IMR-90 (cell line): ENCODE measurements around the gene PIGC. TPM values are rescaled to one million over a fixed set of nuclear protein-coding genes. Genes with fewer than 3 reads are reported as not detected.
"Not testable (repeated sequence)": the region's sequence is repeated elsewhere in the genome, so short reads cannot be mapped to it uniquely, and the experiment has no call there.

Experiments
- ATAC-seq: fragments of 200-7000 bp; cut with Tn5 transposase; 2 replicates; pipeline ENCODE4 v1.9.1; 2020; ENCODE audit warnings: low read depth, mild to moderate bottlenecking, moderate library complexity
- BruUV-seq: library from RNA; stranded (reverse); fragments of 400-500 nt; replicated peaks from 2 replicates; lab custom pipeline; 2021; lab: Mats Ljungman, UMichigan
- CTCF ChIA-PET: fragments of 300-600 bp; formaldehyde crosslinking; extraction: SDS; loops from one replicate; lab custom pipeline; 2021; ENCODE audit warnings: antibody characterized with exemption; lab: Yijun Ruan, JAX
- POLR2A ChIA-PET: fragments of 300-600 bp; sonication (Branson Sonifier 250); formaldehyde crosslinking; loops from one replicate; lab custom pipeline; 2022; ENCODE audit warnings: antibody characterized with exemption; ENCODE audit not compliant: unreplicated experiment; lab: Charles Lee
- DNase-seq: peaks from one replicate; pipeline ENCODE4 v3.0.0; 2013
- H2AFZ ChIP-seq: replicated peaks from 2 replicates; pipeline ENCODE3; 2013; ENCODE audit warnings: low read length, mild to moderate bottlenecking; ENCODE audit not compliant: poor library complexity
- H2AK5ac ChIP-seq: 2 replicates; pipeline ENCODE4 v1.6.1; 2013; ENCODE audit warnings: low read depth, low read length, inconsistent platforms
- H2AK9ac ChIP-seq: replicated peaks from 2 replicates; pipeline ENCODE3; 2013; ENCODE audit warnings: mild to moderate bottlenecking, low read depth, low read length, moderate library complexity; ENCODE audit not compliant: poor library complexity
- H2BK120ac ChIP-seq: 2 replicates; pipeline ENCODE4 v1.6.1; 2013; ENCODE audit warnings: low read depth, low read length, inconsistent platforms
- H2BK15ac ChIP-seq: 3 replicates; pipeline ENCODE4 v1.6.1; 2013; ENCODE audit warnings: low read depth, low read length, inconsistent platforms
- H2BK20ac ChIP-seq: 2 replicates; pipeline ENCODE4 v1.6.1; 2013; ENCODE audit warnings: low read depth, mild to moderate bottlenecking, inconsistent platforms, low read length, moderate library complexity
- H2BK5ac ChIP-seq: 2 replicates; pipeline ENCODE4 v1.6.1; 2013; ENCODE audit warnings: mild to moderate bottlenecking, low read depth, low read length, inconsistent platforms; ENCODE audit not compliant: poor library complexity, severe bottlenecking
- H3K14ac ChIP-seq: replicated peaks from 2 replicates; pipeline ENCODE4 v1.6.1; 2013; ENCODE audit warnings: low read depth, low read length, inconsistent platforms
- H3K18ac ChIP-seq: 2 replicates; pipeline ENCODE4 v1.6.1; 2013; ENCODE audit warnings: low read depth, low read length, control low read depth
- H3K23ac ChIP-seq: 2 replicates; pipeline ENCODE4 v1.6.1; 2013; ENCODE audit warnings: low read depth, low read length, inconsistent platforms
- H3K27ac ChIP-seq: 2 replicates; pipeline ENCODE4 v1.5.1; 2013; ENCODE audit warnings: mild to moderate bottlenecking, control low read depth, low read length; ENCODE audit not compliant: insufficient read depth
- H3K27me3 ChIP-seq: 2 replicates; pipeline ENCODE4 v1.6.1; 2013; ENCODE audit warnings: low read length; ENCODE audit not compliant: control insufficient read depth, insufficient read depth
- H3K36me3 ChIP-seq: 2 replicates; pipeline ENCODE4 v1.6.1; 2013; ENCODE audit warnings: low read length, mixed read lengths; ENCODE audit not compliant: control insufficient read depth, insufficient read depth
- H3K4ac ChIP-seq: 2 replicates; pipeline ENCODE4 v1.6.1; 2013; ENCODE audit warnings: low read depth, low read length, inconsistent platforms
- H3K4me1 ChIP-seq: 2 replicates; pipeline ENCODE4 v1.6.1; 2013; ENCODE audit warnings: low read length, mixed read lengths; ENCODE audit not compliant: control insufficient read depth, insufficient read depth
- H3K4me2 ChIP-seq: 2 replicates; pipeline ENCODE4 v1.6.1; 2013; ENCODE audit warnings: low read depth, mild to moderate bottlenecking, control low read depth, low read length, moderate library complexity
- H3K4me3 ChIP-seq: 2 replicates; pipeline ENCODE4 v1.5.1; 2013; ENCODE audit warnings: low read depth, mild to moderate bottlenecking, control low read depth, low read length, moderate library complexity; ENCODE audit not compliant: insufficient read depth
- H3K56ac ChIP-seq: 2 replicates; pipeline ENCODE4 v1.6.1; 2013; ENCODE audit warnings: low read length, inconsistent platforms; ENCODE audit not compliant: insufficient read depth; ENCODE audit errors: extremely low read depth
- H3K79me1 ChIP-seq, 2 experiments: 2 replicates each; pipeline ENCODE4 v1.6.1; 2013; ENCODE audit warnings: low read length in 2 of 2, inconsistent platforms in 1 of 2, low read depth in 1 of 2
- H3K9ac ChIP-seq: 2 replicates; pipeline ENCODE4 v1.6.1; 2013; ENCODE audit warnings: low read depth, low read length, control low read depth
- H3K9me1 ChIP-seq: 2 replicates; pipeline ENCODE4 v1.6.1; 2013; ENCODE audit warnings: low read length, inconsistent platforms; ENCODE audit not compliant: insufficient read depth
- H3K9me3 ChIP-seq: 2 replicates; pipeline ENCODE4 v1.6.1; 2013; ENCODE audit warnings: low read length; ENCODE audit not compliant: control insufficient read depth, insufficient read depth
- H4K20me1 ChIP-seq: 2 replicates; pipeline ENCODE4 v1.6.1; 2013; ENCODE audit warnings: low read length, inconsistent platforms; ENCODE audit not compliant: insufficient read depth
- H4K5ac ChIP-seq: 2 replicates; pipeline ENCODE4 v1.6.1; 2013; ENCODE audit warnings: mild to moderate bottlenecking, low read depth, low read length, control low read depth
- H4K8ac ChIP-seq, 2 experiments: 2 replicates each; pipeline ENCODE4 v1.6.1; 2013; ENCODE audit warnings: low read depth in 2 of 2, low read length in 2 of 2, control low read depth in 1 of 2, inconsistent platforms in 1 of 2
- H4K91ac ChIP-seq: 2 replicates; pipeline ENCODE4 v1.6.1; 2013; ENCODE audit warnings: low read depth, low read length, inconsistent platforms; ENCODE audit not compliant: insufficient read depth
- WGBS, 2 experiments: methylation state at CpG; one replicate each; pipeline versions ENCODE4 v1.1.5 to v1.1.7; 2013; ENCODE audit warnings: missing lambda C conversion rate in 2 of 2; ENCODE audit not compliant: insufficient read length in 1 of 2; ENCODE audit errors: extremely low coverage in 2 of 2; 5-methylcytosine and 5-hydroxymethylcytosine counted together
- dilution Hi-C: fragments of 300-500 bp; cut with HindIII; formaldehyde crosslinking; loops from one replicate; pipeline ENCODE4 v1.14.3; 2018; ENCODE audit warnings: low sequenced_read_pairs; ENCODE audit not compliant: unreplicated experiment
- in situ Hi-C: fragments of 300-500 bp; cut with MboI; formaldehyde crosslinking; loops from 3 replicates; pipeline ENCODE4 v1.14.3; 2019; ENCODE audit warnings: low sequenced_read_pairs, inconsistent platforms, mixed read lengths
- intact Hi-C: fragments of 100-400 bp; cut with micrococcal nuclease; formaldehyde crosslinking; loops from 2 replicates; pipeline ENCODE4 v1.10.0; 2022
- polyA plus RNA-seq, 3 experiments: library from polyadenylated mRNA; depleted of rRNA; stranded (reverse); fragments of >200 nt; gene quantifications; 2 replicates each; pipeline ENCODE4 v1.2.3, GENCODE V29; 2012; ENCODE audit warnings: low replicate concordance in 1 of 3
- total RNA-seq: library from RNA; depleted of rRNA; stranded (reverse); fragments of >200 nt; gene quantifications from 2 replicates; pipeline ENCODE4 v1.2.3, GENCODE V29; 2012

The PIGC gene
- total and polyA plus RNA-seq, 2 of the 4 experiments (the other 2 are of a cell fraction) = 14.9 to 15.8 TPM

GRCh38 chr1:172437183-172437582 lies 6.7 kb downstream of the PIGC start:
- no CpG with 5 or more reads among the region's 3 CpGs for WGBS, 2 experiments
- H4K8ac ChIP-seq, H4K5ac ChIP-seq, H2AK9ac ChIP-seq, BruUV-seq, H3K18ac ChIP-seq, H3K56ac ChIP-seq, H3K9ac ChIP-seq, H3K23ac ChIP-seq, H2BK15ac ChIP-seq, H4K91ac ChIP-seq, ATAC-seq, H3K27ac ChIP-seq, H3K36me3 ChIP-seq, H2BK5ac ChIP-seq, H3K4me3 ChIP-seq, H3K9me3 ChIP-seq, H3K4me2 ChIP-seq, H2BK20ac ChIP-seq, H3K4me1 ChIP-seq, dilution Hi-C loops, POLR2A ChIA-PET, DNase-seq, H3K14ac ChIP-seq, in situ Hi-C loops, H3K27me3 ChIP-seq, H2BK120ac ChIP-seq, H2AK5ac ChIP-seq, H3K4ac ChIP-seq, H3K9me1 ChIP-seq, intact Hi-C loops, H4K20me1 ChIP-seq, H2AFZ ChIP-seq: not testable (repeated sequence)
- CTCF ChIA-PET = interaction anchor here (1.3 kb wide), 1 partner anchor 636 kb away, joined by 3 read pairs; no protein-coding TSS in a partner anchor
- H3K79me1 ChIP-seq = peaks cover 23 to 28% of the 10 kb centered on the region in 2 experiments
